ENCODE results near the gene C16orf96.

DNA sequence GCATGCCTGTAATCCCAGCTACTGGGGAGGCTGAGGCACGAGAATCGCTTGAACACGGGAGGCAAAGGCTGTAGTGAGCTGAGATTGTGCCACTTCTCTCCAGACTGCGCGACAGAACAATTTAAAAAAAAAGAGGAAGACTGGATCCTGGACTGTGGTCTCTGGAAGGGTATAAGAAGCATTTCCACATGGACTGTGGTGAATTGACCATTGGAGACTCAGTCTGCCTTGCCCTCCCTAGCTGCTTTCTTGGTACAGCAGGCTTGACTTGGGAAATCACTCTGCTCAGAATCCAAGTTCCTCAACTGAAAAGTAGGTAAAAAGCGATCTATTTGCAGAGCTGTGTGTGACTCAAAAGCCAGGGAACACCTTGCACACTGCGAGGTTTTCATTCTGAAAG, 67.5 kb downstream of the C16orf96 start:
- TF ChIP-seq, protein P1, sequence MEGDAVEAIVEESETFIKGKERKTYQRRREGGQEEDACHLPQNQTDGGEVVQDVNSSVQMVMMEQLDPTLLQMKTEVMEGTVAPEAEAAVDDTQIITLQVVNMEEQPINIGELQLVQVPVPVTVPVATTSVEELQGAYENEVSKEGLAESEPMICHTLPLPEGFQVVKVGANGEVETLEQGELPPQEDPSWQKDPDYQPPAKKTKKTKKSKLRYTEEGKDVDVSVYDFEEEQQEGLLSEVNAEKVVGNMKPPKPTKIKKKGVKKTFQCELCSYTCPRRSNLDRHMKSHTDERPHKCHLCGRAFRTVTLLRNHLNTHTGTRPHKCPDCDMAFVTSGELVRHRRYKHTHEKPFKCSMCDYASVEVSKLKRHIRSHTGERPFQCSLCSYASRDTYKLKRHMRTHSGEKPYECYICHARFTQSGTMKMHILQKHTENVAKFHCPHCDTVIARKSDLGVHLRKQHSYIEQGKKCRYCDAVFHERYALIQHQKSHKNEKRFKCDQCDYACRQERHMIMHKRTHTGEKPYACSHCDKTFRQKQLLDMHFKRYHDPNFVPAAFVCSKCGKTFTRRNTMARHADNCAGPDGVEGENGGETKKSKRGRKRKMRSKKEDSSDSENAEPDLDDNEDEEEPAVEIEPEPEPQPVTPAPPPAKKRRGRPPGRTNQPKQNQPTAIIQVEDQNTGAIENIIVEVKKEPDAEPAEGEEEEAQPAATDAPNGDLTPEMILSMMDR (IDR thresholded peaks at IDR 0.05 in 2 of 3, conservative IDR thresholded peaks at IDR 0.05 in 1 of 3; ENCODE audit: borderline replicate concordance in 1 of 3, insufficient read depth in 1 of 3, low read depth in 2 of 3, low read length in 2 of 3): no peak
- TF ChIP-seq, protein P2, sequence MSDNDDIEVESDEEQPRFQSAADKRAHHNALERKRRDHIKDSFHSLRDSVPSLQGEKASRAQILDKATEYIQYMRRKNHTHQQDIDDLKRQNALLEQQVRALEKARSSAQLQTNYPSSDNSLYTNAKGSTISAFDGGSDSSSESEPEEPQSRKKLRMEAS (IDR thresholded peaks at IDR 0.05): no peak
- TF ChIP-seq POLR2AphosphoS5 (IDR thresholded peaks at IDR 0.05; ENCODE audit: low read depth, low read length) (no peak), POLR2A (IDR thresholded peaks at IDR 0.05; ENCODE audit: borderline replicate concordance, extremely low read depth, insufficient read depth, insufficient read length) (no peak), RAD21 (IDR thresholded peaks at IDR 0.05; ENCODE audit: low read depth) (no peak), SRF (IDR thresholded peaks at IDR 0.05; ENCODE audit: low read depth) (no peak), JUND (IDR thresholded peaks at IDR 0.05) (no peak), EZH2 (IDR thresholded peaks at IDR 0.05) (no peak)
- TF ChIP-seq, protein P3, sequence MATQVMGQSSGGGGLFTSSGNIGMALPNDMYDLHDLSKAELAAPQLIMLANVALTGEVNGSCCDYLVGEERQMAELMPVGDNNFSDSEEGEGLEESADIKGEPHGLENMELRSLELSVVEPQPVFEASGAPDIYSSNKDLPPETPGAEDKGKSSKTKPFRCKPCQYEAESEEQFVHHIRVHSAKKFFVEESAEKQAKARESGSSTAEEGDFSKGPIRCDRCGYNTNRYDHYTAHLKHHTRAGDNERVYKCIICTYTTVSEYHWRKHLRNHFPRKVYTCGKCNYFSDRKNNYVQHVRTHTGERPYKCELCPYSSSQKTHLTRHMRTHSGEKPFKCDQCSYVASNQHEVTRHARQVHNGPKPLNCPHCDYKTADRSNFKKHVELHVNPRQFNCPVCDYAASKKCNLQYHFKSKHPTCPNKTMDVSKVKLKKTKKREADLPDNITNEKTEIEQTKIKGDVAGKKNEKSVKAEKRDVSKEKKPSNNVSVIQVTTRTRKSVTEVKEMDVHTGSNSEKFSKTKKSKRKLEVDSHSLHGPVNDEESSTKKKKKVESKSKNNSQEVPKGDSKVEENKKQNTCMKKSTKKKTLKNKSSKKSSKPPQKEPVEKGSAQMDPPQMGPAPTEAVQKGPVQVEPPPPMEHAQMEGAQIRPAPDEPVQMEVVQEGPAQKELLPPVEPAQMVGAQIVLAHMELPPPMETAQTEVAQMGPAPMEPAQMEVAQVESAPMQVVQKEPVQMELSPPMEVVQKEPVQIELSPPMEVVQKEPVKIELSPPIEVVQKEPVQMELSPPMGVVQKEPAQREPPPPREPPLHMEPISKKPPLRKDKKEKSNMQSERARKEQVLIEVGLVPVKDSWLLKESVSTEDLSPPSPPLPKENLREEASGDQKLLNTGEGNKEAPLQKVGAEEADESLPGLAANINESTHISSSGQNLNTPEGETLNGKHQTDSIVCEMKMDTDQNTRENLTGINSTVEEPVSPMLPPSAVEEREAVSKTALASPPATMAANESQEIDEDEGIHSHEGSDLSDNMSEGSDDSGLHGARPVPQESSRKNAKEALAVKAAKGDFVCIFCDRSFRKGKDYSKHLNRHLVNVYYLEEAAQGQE (IDR thresholded peaks at IDR 0.05; ENCODE audit: low read depth): no peak
